SK-N-SH (cell line): ENCODE data around the gene CADM1. TPM values are rescaled to one million over a fixed set of nuclear protein-coding genes. Genes with fewer than 3 reads are reported as not detected.
A peak's percentile ranks its signal among the peaks of the same experiment; 100 is the strongest.

Experiments
- CTCF ChIA-PET: fragments of 300-600, 350-600 bp; formaldehyde crosslinking; extraction: SDS; loops from one replicate; lab custom pipeline; 2021; lab: Yijun Ruan, JAX
- POLR2A ChIA-PET: fragments of 350-600 bp; sonication (Branson Sonifier 250); formaldehyde crosslinking; extraction: SDS; loops from one replicate; lab custom pipeline; 2020; ENCODE audit warnings: antibody characterized with exemption, inconsistent platforms; lab: Yijun Ruan, JAX
- DNase-seq: peaks from one replicate; pipeline ENCODE4 v3.0.0; 2012
- H2AFZ ChIP-seq: fragments of 200-600 bp; sonication (generic); 2 replicates; pipeline ENCODE4 v1.8.1; 2016; ENCODE audit warnings: antibody characterized with exemption, mild to moderate bottlenecking, low read depth
- H3F3A ChIP-seq: fragments of 200-600 bp; sonication (generic); replicated peaks from 2 replicates; pipeline ENCODE3; 2016; ENCODE audit warnings: antibody characterized with exemption, mild to moderate bottlenecking; ENCODE audit not compliant: insufficient read depth
- H3K27ac ChIP-seq, 2 experiments: fragments of 200-500 bp in 1 of 2; fragments of 200-600 bp in 1 of 2; sonication (Bioruptor generic) in 1 of 2; sonication (generic), shearing (Covaris generic) in 1 of 2; 2 replicates each; pipeline versions ENCODE4 v1.5.1 to v1.6.1; 2014 to 2016; ENCODE audit warnings: low read depth in 2 of 2, inconsistent platforms in 1 of 2, low read length in 1 of 2, mild to moderate bottlenecking in 1 of 2, mixed read lengths in 1 of 2
- H3K27me3 ChIP-seq: fragments of 200-600 bp; sonication (generic), shearing (Covaris generic); 2 replicates; pipeline ENCODE4 v1.6.1; 2016; ENCODE audit warnings: mixed run types; ENCODE audit not compliant: insufficient read depth
- H3K36me3 ChIP-seq, 2 experiments: fragments of 200-500 bp in 1 of 2; fragments of 200-600 bp in 1 of 2; sonication (Bioruptor generic) in 1 of 2; sonication (generic) in 1 of 2; replicated peaks in 1 of 2; 2 replicates each; pipeline versions ENCODE3 to v1.5.1; 2014 to 2016; ENCODE audit warnings: low read length in 1 of 2, mild to moderate bottlenecking in 1 of 2; ENCODE audit not compliant: insufficient read depth in 2 of 2, control insufficient read depth in 1 of 2
- H3K4me1 ChIP-seq, 2 experiments: fragments of 200-500 bp in 1 of 2; fragments of 200-600 bp in 1 of 2; sonication (Bioruptor generic) in 1 of 2; sonication (generic), shearing (Covaris generic) in 1 of 2; 2 replicates each; pipeline versions ENCODE4 v1.5.1 to v1.6.1; 2014 to 2016; ENCODE audit warnings: low read depth in 1 of 2, low read length in 1 of 2, mixed run types in 1 of 2; ENCODE audit not compliant: insufficient read depth in 2 of 2, control insufficient read depth in 1 of 2
- H3K4me2 ChIP-seq: fragments of 200-600 bp; sonication (generic), shearing (Covaris generic); 2 replicates; pipeline ENCODE4 v1.6.1; 2017; ENCODE audit warnings: mixed run types
- H3K4me3 ChIP-seq, 2 experiments: fragments of 200-500 bp in 1 of 2; fragments of 200-600 bp in 1 of 2; sonication (Bioruptor generic) in 1 of 2; sonication (generic), shearing (Covaris generic) in 1 of 2; 2 replicates each; pipeline versions ENCODE4 v1.5.1 to v1.8.1; 2014 to 2016; ENCODE audit warnings: low read depth in 2 of 2, inconsistent platforms in 1 of 2, low read length in 1 of 2, mild to moderate bottlenecking in 1 of 2, mixed read lengths in 1 of 2, moderate library complexity in 1 of 2
- H3K79me2 ChIP-seq: fragments of 200-600 bp; sonication (generic); 2 replicates; pipeline ENCODE4 v1.8.1; 2017; ENCODE audit warnings: mild to moderate bottlenecking; ENCODE audit not compliant: insufficient read depth
- H3K9ac ChIP-seq: fragments of 200-600 bp; sonication (generic); 2 replicates; pipeline ENCODE4 v1.6.1; 2017; ENCODE audit warnings: mixed run types
- H3K9me2 ChIP-seq: fragments of 200-600 bp; sonication (generic); 2 replicates; pipeline ENCODE4 v1.6.1; 2017; ENCODE audit warnings: mixed run types
- H3K9me3 ChIP-seq: fragments of 200-600 bp; sonication (generic); 2 replicates; pipeline ENCODE4 v1.6.1; 2017; ENCODE audit warnings: mixed run types, mild to moderate bottlenecking, moderate library complexity
- H4K20me1 ChIP-seq: fragments of 200-600 bp; sonication (generic); 2 replicates; pipeline ENCODE4 v1.6.1; 2017; ENCODE audit warnings: mild to moderate bottlenecking, mixed run types; ENCODE audit not compliant: insufficient read depth
- CHD2 ChIP-seq: fragments of 150-350 bp; IDR thresholded peaks from 2 replicates; pipeline ENCODE4 v1.6.1; 2018; ENCODE audit warnings: low read length; ENCODE audit not compliant: partially characterized antibody
- CTCF ChIP-seq: fragments of 200-600 bp; sonication (generic); IDR thresholded peaks from 2 replicates; pipeline ENCODE4 v1.6.1; 2017; ENCODE audit warnings: antibody characterized with exemption, mild to moderate bottlenecking, moderate library complexity
- ELF1 ChIP-seq: IDR thresholded peaks from 2 replicates; pipeline ENCODE4 v1.4.0; 2012
- EZH2phosphoT487 ChIP-seq: fragments of 200-600 bp; sonication (generic); IDR thresholded peaks from 2 replicates; pipeline ENCODE4 v1.6.1; 2017; ENCODE audit warnings: low read depth, mixed run types, mild to moderate bottlenecking, antibody characterized with exemption, moderate library complexity, borderline replicate concordance
- FOSL2 ChIP-seq: IDR thresholded peaks from 2 replicates; pipeline ENCODE4 v1.4.0; 2012; ENCODE audit warnings: low read depth, mild to moderate bottlenecking, moderate library complexity, borderline replicate concordance
- FOXM1 ChIP-seq: IDR thresholded peaks from 2 replicates; pipeline ENCODE4 v1.4.0; 2012; ENCODE audit warnings: low read depth, mild to moderate bottlenecking
- GABPA ChIP-seq: IDR thresholded peaks from 2 replicates; pipeline ENCODE4 v1.4.0; 2012; ENCODE audit warnings: low read depth, mild to moderate bottlenecking
- GATA2 ChIP-seq: sonication (generic); formaldehyde crosslinking; IDR thresholded peaks from 2 replicates; pipeline ENCODE4 v1.5.0; 2020; ENCODE audit warnings: mild to moderate bottlenecking, missing genetic modification reagents
- IRF3 ChIP-seq: fragments of 150-350 bp; IDR thresholded peaks from 2 replicates; pipeline ENCODE4 v1.6.1; 2016; ENCODE audit warnings: mild to moderate bottlenecking, low read depth, low read length
- JUND ChIP-seq: IDR thresholded peaks from 2 replicates; pipeline ENCODE4 v1.4.0; 2012
- MAX ChIP-seq: IDR thresholded peaks from 2 replicates; pipeline ENCODE4 v1.4.0; 2012; ENCODE audit warnings: low read depth
- MEF2A ChIP-seq: IDR thresholded peaks from 2 replicates; pipeline ENCODE4 v1.4.0; 2012; ENCODE audit warnings: low read depth, borderline replicate concordance
- MXI1 ChIP-seq: IDR thresholded peaks from 2 replicates; pipeline ENCODE4 v1.6.1; 2012; ENCODE audit warnings: mild to moderate bottlenecking, low read depth, low read length, improper control_type of control experiment
- NFIC ChIP-seq: IDR thresholded peaks from 2 replicates; pipeline ENCODE4 v1.4.0; 2012; ENCODE audit warnings: borderline replicate concordance
- PBX3 ChIP-seq: IDR thresholded peaks from 2 replicates; pipeline ENCODE4; 2012
- POLR2AphosphoS5 ChIP-seq: IDR thresholded peaks from 2 replicates; pipeline ENCODE4 v1.6.1; 2012; ENCODE audit warnings: low read depth, low read length
- RAD21 ChIP-seq: IDR thresholded peaks from 2 replicates; pipeline ENCODE4 v1.6.1; 2012; ENCODE audit warnings: mild to moderate bottlenecking, low read length
- RCOR1 ChIP-seq: fragments of 150-350 bp; IDR thresholded peaks from 2 replicates; pipeline ENCODE4 v1.6.1; 2017; ENCODE audit warnings: antibody characterized with exemption, low read length
- RXRA ChIP-seq: IDR thresholded peaks from 2 replicates; pipeline ENCODE4 v1.4.0; 2012; ENCODE audit warnings: low read depth, mild to moderate bottlenecking, borderline replicate concordance
- SIN3A ChIP-seq: IDR thresholded peaks from 2 replicates; pipeline ENCODE4 v1.6.1; 2012; ENCODE audit warnings: low read depth, mild to moderate bottlenecking, low read length, moderate library complexity, borderline replicate concordance
- TAF1 ChIP-seq: IDR thresholded peaks from 2 replicates; pipeline ENCODE4 v1.6.1; 2012; ENCODE audit warnings: low read depth, mild to moderate bottlenecking, low read length, moderate library complexity, borderline replicate concordance
- TEAD4 ChIP-seq: IDR thresholded peaks from 2 replicates; pipeline ENCODE4 v1.4.0; 2012; ENCODE audit warnings: mild to moderate bottlenecking, borderline replicate concordance; ENCODE audit not compliant: insufficient read depth
- YY1 ChIP-seq: IDR thresholded peaks from 2 replicates; pipeline ENCODE4 v1.4.0; 2012; ENCODE audit warnings: low read depth, mild to moderate bottlenecking
- WGBS: methylation state at CpG from one replicate; pipeline ENCODE4 v1.1.6; 2017; ENCODE audit warnings: low lambda C conversion rate; 5-methylcytosine and 5-hydroxymethylcytosine counted together
- polyA plus RNA-seq, 3 experiments: library from polyadenylated mRNA; depleted of rRNA; stranded (reverse); fragments of >200 nt; gene quantifications; 2 replicates each; pipeline ENCODE4 v1.2.3, GENCODE V29; 2012

The CADM1 gene
- polyA plus RNA-seq, 1 of the 3 experiments (the other 2 are of a cell fraction), result 7.9 TPM

- POLR2A ChIA-PET, result interaction anchor here (1.1 kb wide), 1 partner anchor 9 kb away, joined by 3 read pairs; no protein-coding TSS in a partner anchor
- DNase-seq, result no peak
Measured at GRCh38 chr11:115279813-115280761, 224.1 kb downstream of the CADM1 start.

GRCh38 chr11:115276799-115277198 is 227.4 kb downstream of the CADM1 start:
- no peaks in the 10 kb centered on the region for H3K36me3 ChIP-seq
- no peaks in the 10 kb centered on the region for H3F3A ChIP-seq
- peak overlapping the region in 1 of 2 experiments; percentile 98; a peak in 2 of 4 replicates for H3K27ac ChIP-seq
- CTCF ChIA-PET, result interaction anchor here (0.7 to 1.8 kb wide), 6 partner anchors 13 to 502 kb away, joined by 3 to 10 read pairs (median 3); no protein-coding TSS in a partner anchor
- DNase-seq, result peak; percentile 58
- H3K9ac ChIP-seq, result no peak overlapping the region
- no peaks in the 10 kb centered on the region for H3K9me3 ChIP-seq
- H3K4me2 ChIP-seq, result no peak overlapping the region
- H3K27me3 ChIP-seq, result no peaks in the 10 kb centered on the region
- 43% methylated on average over 8 of the region's 8 CpGs for WGBS
- 0 out of 2 replicates have a peak, but pooled peaks cover 3% of the 10 kb centered on the region for H3K9me2 ChIP-seq
- H3K79me2 ChIP-seq, result no peaks in the 10 kb centered on the region
- no peak overlapping the region for H2AFZ ChIP-seq
- H3K4me1 ChIP-seq, result peaks cover 4 to 64% of the 10 kb centered on the region in 2 experiments; a peak in 3 of 4 replicates
- POLR2A ChIA-PET, result interaction anchor here (1.0 kb wide), 1 partner anchor 10 kb away, joined by 3 read pairs; no protein-coding TSS in a partner anchor
- H4K20me1 ChIP-seq, result no peaks in the 10 kb centered on the region
- H3K4me3 ChIP-seq, result peak overlapping the region in 1 of 2 experiments; percentile 17; a peak in 1 of 4 replicates
- TF ChIP-seq EZH2phosphoT487 (no peak), TAF1 (no peak), NFIC (no peak), MEF2A (no peak), FOXM1 (no peak), CHD2 (peak; percentile 79), GABPA (no peak), RAD21 (peak; percentile 46), MAX (no peak), TEAD4 (no peak), YY1 (no peak), SIN3A (no peak), GATA2 (CRISPR knock-in tag) (peak; percentile 61; the same call in 1 of the 2 replicates), CTCF (no peak), POLR2AphosphoS5 (peak; percentile 19; the same call in 1 of the 2 replicates), IRF3 (no peak), FOSL2 (no peak), RXRA (no peak), JUND (no peak), ELF1 (no peak), MXI1 (no peak), PBX3 (no peak)

More at GRCh38 chr11:115279813-115280761, 224.1 kb downstream of the CADM1 start:
- no peak overlapping the region for H3K4me3 ChIP-seq
- H2AFZ ChIP-seq, result no peak overlapping the region
- H3K27me3 ChIP-seq, result no peaks in the 10 kb centered on the region
- no peaks in the 10 kb centered on the region for H3K36me3 ChIP-seq
- H3K4me2 ChIP-seq, result peak overlapping the region; percentile 12; the same call in 1 of the 2 replicates
- H3K79me2 ChIP-seq, result no peaks in the 10 kb centered on the region
- peak overlapping the region in 1 of 2 experiments; percentile 76; a peak in 2 of 4 replicates for H3K27ac ChIP-seq
- H3K9ac ChIP-seq, result no peak overlapping the region
- 52% methylated on average over 10 of the region's 10 CpGs for WGBS
- CTCF ChIA-PET, result interaction anchor here (0.6 to 1.5 kb wide), 3 partner anchors 50 to 541 kb away, joined by 3 to 4 read pairs (median 3); no protein-coding TSS in a partner anchor
- H3K4me1 ChIP-seq, result peaks cover 4 to 53% of the 10 kb centered on the region in 2 experiments; a peak in 3 of 4 replicates
- TF ChIP-seq YY1 (no peak), RCOR1 (peak; percentile 27; the same call in 1 of the 2 replicates)
- no peaks in the 10 kb centered on the region for H3F3A ChIP-seq
- 0 out of 2 replicates have a peak, but pooled peaks cover 3% of the 10 kb centered on the region for H3K9me2 ChIP-seq
- H4K20me1 ChIP-seq, result no peaks in the 10 kb centered on the region
- no peaks in the 10 kb centered on the region for H3K9me3 ChIP-seq
